H1 (cell line): Measurements from ENCODE around the gene ANAPC15.

Source experiments
- HDAC2 ChIP-seq, 2 experiments: fragments of 300-600 bp in 1 of 2; sonication (generic) in 1 of 2; IDR thresholded peaks; 2 replicates each; pipeline ENCODE4 v1.6.1; 2011 to 2012; ENCODE audit warnings: low read depth in 2 of 2, low read length in 2 of 2, mild to moderate bottlenecking in 2 of 2, moderate library complexity in 2 of 2, borderline replicate concordance in 1 of 2, inconsistent platforms in 1 of 2
- JUND ChIP-seq: IDR thresholded peaks from 2 replicates; pipeline ENCODE4 v1.6.1; 2011; ENCODE audit warnings: mild to moderate bottlenecking, improper control_type of control experiment, low read length
- POLR2AphosphoS5 ChIP-seq: IDR thresholded peaks from 2 replicates; pipeline ENCODE4 v1.6.1; 2011; ENCODE audit warnings: low read depth, low read length
- TEAD4 ChIP-seq: IDR thresholded peaks from 2 replicates; pipeline ENCODE4 v1.6.1; 2012; ENCODE audit warnings: low read depth, low read length, inconsistent platforms, mixed read lengths
- TF ChIP-seq, protein P1 (sequence below), 3 experiments: IDR thresholded peaks; 1 replicate in 2 of 3; 2 replicates in 1 of 3; pipeline versions ENCODE4 v1.5.1 to v1.6.1; 2011; ENCODE audit warnings: low read length in 3 of 3, mild to moderate bottlenecking in 3 of 3, inconsistent platforms in 2 of 3, low read depth in 1 of 3, moderate library complexity in 1 of 3; ENCODE audit not compliant: insufficient read depth in 1 of 3; ENCODE audit errors: control extremely low read depth in 1 of 3

GRCh38 chr11:72155751-72156150 lies 43.3 kb upstream of the ANAPC15 start:
- TF ChIP-seq HDAC2 (IDR thresholded peaks at IDR 0.05; ENCODE audit: borderline replicate concordance in 1 of 2, low read depth in 2 of 2, low read length in 2 of 2) (no peak), TEAD4 (no peak), JUND (no peak), POLR2AphosphoS5 (no peak)
- TF ChIP-seq, protein P1, sequence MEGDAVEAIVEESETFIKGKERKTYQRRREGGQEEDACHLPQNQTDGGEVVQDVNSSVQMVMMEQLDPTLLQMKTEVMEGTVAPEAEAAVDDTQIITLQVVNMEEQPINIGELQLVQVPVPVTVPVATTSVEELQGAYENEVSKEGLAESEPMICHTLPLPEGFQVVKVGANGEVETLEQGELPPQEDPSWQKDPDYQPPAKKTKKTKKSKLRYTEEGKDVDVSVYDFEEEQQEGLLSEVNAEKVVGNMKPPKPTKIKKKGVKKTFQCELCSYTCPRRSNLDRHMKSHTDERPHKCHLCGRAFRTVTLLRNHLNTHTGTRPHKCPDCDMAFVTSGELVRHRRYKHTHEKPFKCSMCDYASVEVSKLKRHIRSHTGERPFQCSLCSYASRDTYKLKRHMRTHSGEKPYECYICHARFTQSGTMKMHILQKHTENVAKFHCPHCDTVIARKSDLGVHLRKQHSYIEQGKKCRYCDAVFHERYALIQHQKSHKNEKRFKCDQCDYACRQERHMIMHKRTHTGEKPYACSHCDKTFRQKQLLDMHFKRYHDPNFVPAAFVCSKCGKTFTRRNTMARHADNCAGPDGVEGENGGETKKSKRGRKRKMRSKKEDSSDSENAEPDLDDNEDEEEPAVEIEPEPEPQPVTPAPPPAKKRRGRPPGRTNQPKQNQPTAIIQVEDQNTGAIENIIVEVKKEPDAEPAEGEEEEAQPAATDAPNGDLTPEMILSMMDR (IDR thresholded peaks at IDR 0.05; ENCODE audit: control extremely low read depth in 1 of 3, insufficient read depth in 1 of 3, low read depth in 1 of 3, low read length in 3 of 3): no peak
